Body of pancreas (tissue), 4 donors: ENCODE data around the gene ZFYVE21.

Experiments used
- POLR2A ChIP-seq, 3 donors: fragments of 450-650 bp; IDR thresholded peaks; one replicate each; pipeline ENCODE4 v1.6.1; 2016; ENCODE audit warnings: antibody characterized with exemption in 3 of 3, mild to moderate bottlenecking in 2 of 3
- TF ChIP-seq, protein P1 (sequence below), 7 experiments: fragments of 450-650 bp in 4 of 7; fragments of 200-600 bp in 3 of 7; sonication (generic) in 3 of 7; IDR thresholded peaks; one replicate each; pipeline ENCODE4 v1.5.1; 2016 to 2019; ENCODE audit warnings: antibody characterized with exemption in 7 of 7

DNA sequence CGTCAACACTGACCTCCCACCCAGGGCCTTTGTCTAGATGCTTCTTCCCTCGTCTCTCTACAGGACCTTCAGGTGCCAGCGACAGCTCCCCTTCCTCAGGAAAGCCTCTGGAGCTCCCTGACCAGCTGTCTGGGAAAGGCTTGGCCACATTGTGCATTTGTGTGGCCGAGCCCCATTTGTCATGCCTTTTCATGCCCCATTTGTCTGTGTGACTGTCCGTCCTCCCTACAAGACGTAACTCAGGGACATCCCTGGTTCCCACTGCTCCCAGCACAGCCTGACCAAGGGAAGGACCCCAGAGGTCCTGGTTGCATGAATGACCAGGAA lies 23.8 kb downstream of the ZFYVE21 start:
- TF ChIP-seq, protein P1, sequence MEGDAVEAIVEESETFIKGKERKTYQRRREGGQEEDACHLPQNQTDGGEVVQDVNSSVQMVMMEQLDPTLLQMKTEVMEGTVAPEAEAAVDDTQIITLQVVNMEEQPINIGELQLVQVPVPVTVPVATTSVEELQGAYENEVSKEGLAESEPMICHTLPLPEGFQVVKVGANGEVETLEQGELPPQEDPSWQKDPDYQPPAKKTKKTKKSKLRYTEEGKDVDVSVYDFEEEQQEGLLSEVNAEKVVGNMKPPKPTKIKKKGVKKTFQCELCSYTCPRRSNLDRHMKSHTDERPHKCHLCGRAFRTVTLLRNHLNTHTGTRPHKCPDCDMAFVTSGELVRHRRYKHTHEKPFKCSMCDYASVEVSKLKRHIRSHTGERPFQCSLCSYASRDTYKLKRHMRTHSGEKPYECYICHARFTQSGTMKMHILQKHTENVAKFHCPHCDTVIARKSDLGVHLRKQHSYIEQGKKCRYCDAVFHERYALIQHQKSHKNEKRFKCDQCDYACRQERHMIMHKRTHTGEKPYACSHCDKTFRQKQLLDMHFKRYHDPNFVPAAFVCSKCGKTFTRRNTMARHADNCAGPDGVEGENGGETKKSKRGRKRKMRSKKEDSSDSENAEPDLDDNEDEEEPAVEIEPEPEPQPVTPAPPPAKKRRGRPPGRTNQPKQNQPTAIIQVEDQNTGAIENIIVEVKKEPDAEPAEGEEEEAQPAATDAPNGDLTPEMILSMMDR (IDR thresholded peaks at IDR 0.05): no peak
- TF ChIP-seq POLR2A (IDR thresholded peaks at IDR 0.05): no peak
